Keratinocyte (primary cell): Measurements from ENCODE around the gene HINT2.

Experiments used
- EZH2 ChIP-seq: IDR thresholded peaks from one replicate; pipeline ENCODE4 v1.6.1; 2012; ENCODE audit warnings: inconsistent platforms, mild to moderate bottlenecking, low read length, moderate library complexity
- TF ChIP-seq, protein P1 (sequence below), 3 experiments: IDR thresholded peaks in 1 of 3; conservative IDR thresholded peaks in 1 of 3; optimal IDR thresholded peaks in 1 of 3; 2 replicates in 2 of 3; 3 replicates in 1 of 3; pipeline versions ENCODE3 to v1.5.1; 2011; ENCODE audit warnings: low read length in 3 of 3, mild to moderate bottlenecking in 3 of 3, moderate library complexity in 2 of 3, control low read depth in 1 of 3, inconsistent platforms in 1 of 3; ENCODE audit not compliant: insufficient read depth in 2 of 3; ENCODE audit errors: extremely low read depth in 1 of 3

DNA sequence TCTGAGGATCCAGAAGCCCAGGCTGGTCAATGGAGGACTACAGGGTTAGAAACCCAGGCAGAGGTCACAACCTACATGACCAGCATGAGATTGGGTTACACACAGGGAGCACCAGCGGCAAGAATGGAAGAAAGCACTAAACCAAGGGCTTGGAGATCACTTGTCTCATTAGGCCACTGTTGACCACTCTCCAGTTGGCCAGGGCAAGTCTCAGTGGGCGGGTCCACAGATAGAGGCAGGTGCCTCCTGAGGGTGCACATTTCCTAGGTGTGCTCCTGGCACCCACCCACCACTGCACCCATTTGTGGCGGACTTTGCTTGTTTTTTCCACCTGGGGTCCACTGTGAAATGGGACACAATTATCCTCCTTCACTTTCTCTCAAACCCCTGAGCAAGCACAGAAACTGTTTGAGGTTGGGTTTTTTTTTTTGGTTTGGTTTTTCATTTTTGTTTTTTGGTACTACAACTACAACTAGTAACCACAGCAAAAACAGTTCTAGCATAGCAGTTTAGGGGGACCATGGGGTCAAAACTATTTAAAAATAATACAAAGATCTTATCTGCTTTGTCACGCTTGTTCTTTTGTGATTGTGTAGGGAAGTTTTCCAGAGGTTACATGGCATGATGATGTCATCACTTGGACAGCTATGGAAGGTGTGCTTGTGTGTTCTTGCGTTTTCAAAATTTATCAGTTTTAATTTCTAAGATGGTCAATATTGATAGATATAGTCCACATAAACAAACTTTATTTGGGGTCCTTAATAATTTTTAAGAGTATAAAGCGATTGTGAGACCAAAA is 17.3 kb downstream of the HINT2 start:
- TF ChIP-seq, protein P1, sequence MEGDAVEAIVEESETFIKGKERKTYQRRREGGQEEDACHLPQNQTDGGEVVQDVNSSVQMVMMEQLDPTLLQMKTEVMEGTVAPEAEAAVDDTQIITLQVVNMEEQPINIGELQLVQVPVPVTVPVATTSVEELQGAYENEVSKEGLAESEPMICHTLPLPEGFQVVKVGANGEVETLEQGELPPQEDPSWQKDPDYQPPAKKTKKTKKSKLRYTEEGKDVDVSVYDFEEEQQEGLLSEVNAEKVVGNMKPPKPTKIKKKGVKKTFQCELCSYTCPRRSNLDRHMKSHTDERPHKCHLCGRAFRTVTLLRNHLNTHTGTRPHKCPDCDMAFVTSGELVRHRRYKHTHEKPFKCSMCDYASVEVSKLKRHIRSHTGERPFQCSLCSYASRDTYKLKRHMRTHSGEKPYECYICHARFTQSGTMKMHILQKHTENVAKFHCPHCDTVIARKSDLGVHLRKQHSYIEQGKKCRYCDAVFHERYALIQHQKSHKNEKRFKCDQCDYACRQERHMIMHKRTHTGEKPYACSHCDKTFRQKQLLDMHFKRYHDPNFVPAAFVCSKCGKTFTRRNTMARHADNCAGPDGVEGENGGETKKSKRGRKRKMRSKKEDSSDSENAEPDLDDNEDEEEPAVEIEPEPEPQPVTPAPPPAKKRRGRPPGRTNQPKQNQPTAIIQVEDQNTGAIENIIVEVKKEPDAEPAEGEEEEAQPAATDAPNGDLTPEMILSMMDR (optimal IDR thresholded peaks at IDR 0.05 in 1 of 3, IDR thresholded peaks at IDR 0.05 in 1 of 3, conservative IDR thresholded peaks at IDR 0.05 in 1 of 3; ENCODE audit: extremely low read depth in 1 of 3, insufficient read depth in 2 of 3, low read length in 3 of 3) = no peak
- no peak for TF ChIP-seq EZH2
